ENCODE data around the gene NAV2. TPM values are rescaled to one million over a fixed set of nuclear protein-coding genes. Genes with fewer than 3 reads are reported as not detected.

NAV2 gene
- total RNA-seq, 1 experiment from 2014 or later = 22.7 TPM

DNA sequence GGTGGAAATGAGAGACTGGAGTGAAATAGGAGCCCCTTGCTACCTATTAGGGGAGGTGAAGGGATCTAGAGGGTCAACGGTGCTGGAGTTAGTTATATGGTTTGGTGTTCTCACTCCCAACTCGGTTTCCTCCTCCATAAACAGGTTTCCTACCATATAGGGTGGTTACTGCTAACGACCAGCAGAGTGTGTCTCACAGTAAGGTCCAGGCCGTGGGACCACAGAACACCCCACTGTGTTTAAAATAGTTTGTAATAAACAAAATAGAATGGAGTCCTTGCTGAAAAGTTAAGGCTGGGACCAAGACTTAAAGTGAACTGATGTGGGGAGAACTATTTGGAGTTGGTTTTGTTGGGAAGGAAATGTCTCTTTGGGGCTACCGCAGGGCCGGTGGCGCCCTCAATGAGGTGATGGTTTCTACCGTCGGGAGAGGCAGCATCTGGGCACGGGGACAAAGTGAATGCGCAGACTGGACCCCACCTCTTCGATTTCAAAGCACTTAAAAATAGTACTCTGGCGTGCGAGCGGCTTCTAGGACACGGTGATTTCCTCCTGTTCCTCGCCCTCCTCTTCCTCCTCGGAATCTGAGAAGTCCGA lies 443.1 kb downstream of the NAV2 start:
- TF ChIP-seq TCF7L2 (IDR thresholded peaks at IDR 0.05; ENCODE audit: low read depth, low read length) (no peak), REST (IDR thresholded peaks at IDR 0.05; ENCODE audit: insufficient read depth in 1 of 2, low read depth in 2 of 2, low read length in 1 of 2) (no peak), SIN3A (IDR thresholded peaks at IDR 0.05; ENCODE audit: borderline replicate concordance, insufficient read depth, low read depth, low read length) (no peak), CTCF (IDR thresholded peaks at IDR 0.05) (no peak), POLR2AphosphoS5 (IDR thresholded peaks at IDR 0.05; ENCODE audit: low read depth, low read length) (no peak)
- POLR2A ChIA-PET = no interaction called here
- BruUV-seq (replicated peaks) = no TSS peak
- in situ Hi-C loops (cut with HindIII; ENCODE audit: low pct_unique_long_range_greater_than_20kb, low sequenced_read_pairs) = no loop called here
- no peaks in the 10 kb centered on the region for H3K9me3 ChIP-seq (ENCODE audit: control insufficient read depth, insufficient read depth, low read depth, low read length)
- CTCF ChIA-PET = no interaction called here
- H3K4me3 ChIP-seq (ENCODE audit: low read depth in 2 of 2, low read length in 2 of 2) = no peak overlapping the region
- intact Hi-C loops (cut with micrococcal nuclease; ENCODE audit: unreplicated experiment) = no loop called here
- DNase-seq (ENCODE audit: low read depth, low spot score) = no peak
- no peak for ATAC-seq
- H3K27ac ChIP-seq (ENCODE audit: low read length) = no peak overlapping the region
- no peaks in the 10 kb centered on the region for H3K36me3 ChIP-seq (ENCODE audit: control insufficient read depth, insufficient read depth, low read length)
- peaks cover 13% of the 10 kb centered on the region for H3K27me3 ChIP-seq (ENCODE audit: control insufficient read depth, insufficient read depth, low read length)
- no peaks in the 10 kb centered on the region for H3K4me1 ChIP-seq (ENCODE audit: control insufficient read depth, insufficient read depth, low read length)

DNA sequence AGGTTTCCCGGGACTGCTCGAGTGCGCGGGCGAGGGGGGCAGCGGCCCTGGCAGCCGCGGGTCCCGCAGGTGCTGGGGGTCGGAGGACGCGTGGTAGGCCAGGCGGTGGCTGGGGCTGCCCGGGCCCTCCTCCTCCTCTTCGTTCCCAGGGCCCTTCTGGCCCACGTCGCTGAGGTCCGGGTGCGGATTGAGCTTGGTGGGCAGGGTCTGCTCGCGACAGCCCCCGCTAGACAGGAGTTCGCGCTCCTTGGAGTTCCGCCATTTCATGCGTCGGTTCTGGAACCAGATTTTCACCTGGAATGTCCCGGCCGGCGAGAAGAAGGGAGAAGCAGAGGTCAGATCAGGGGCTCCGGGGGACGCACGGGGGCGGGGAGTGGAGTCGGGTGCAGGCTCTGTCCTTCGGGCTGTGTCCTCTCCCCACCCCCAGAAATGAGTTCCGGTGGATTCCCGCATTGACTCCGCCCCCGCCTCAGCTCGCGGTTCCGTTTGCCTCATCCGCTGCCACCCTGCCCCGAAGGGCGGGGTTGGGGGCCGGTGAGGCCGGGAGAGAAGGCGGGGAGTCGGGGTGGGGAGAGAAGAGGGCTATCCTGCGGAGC lies 443.7 kb downstream of the NAV2 start:
- Histone ChIP-seq H3K4me1 (ENCODE audit: control insufficient read depth, insufficient read depth, low read length) (no peaks in the 10 kb centered on the region), H3K36me3 (ENCODE audit: control insufficient read depth, insufficient read depth, low read length) (no peaks in the 10 kb centered on the region), H3K27me3 (ENCODE audit: control insufficient read depth, insufficient read depth, low read length) (peaks cover 14% of the 10 kb centered on the region), H3K9me3 (ENCODE audit: control insufficient read depth, insufficient read depth, low read depth, low read length) (no peaks in the 10 kb centered on the region), H3K4me3 (ENCODE audit: low read depth in 2 of 2, low read length in 2 of 2) (no peak overlapping the region), H3K27ac (ENCODE audit: low read length) (no peak overlapping the region)
- ChIA-PET CTCF (no interaction called here), POLR2A (no interaction called here)
- no peak for ATAC-seq
- in situ Hi-C loops (cut with HindIII; ENCODE audit: low pct_unique_long_range_greater_than_20kb, low sequenced_read_pairs) (no loop called here), intact Hi-C loops (cut with micrococcal nuclease; ENCODE audit: unreplicated experiment) (no loop called here)
- BruUV-seq (replicated peaks) = no TSS peak
- no peak for TF ChIP-seq CTCF (IDR thresholded peaks at IDR 0.05)
- TF ChIP-seq POLR2AphosphoS5 (IDR thresholded peaks at IDR 0.05; ENCODE audit: low read depth, low read length) = no peak
- no peak for TF ChIP-seq TCF7L2 (IDR thresholded peaks at IDR 0.05; ENCODE audit: low read depth, low read length)
- no peak for DNase-seq (ENCODE audit: low read depth, low spot score)
